ENCODE results near the gene NPTX2.

Gene NPTX2

DNA sequence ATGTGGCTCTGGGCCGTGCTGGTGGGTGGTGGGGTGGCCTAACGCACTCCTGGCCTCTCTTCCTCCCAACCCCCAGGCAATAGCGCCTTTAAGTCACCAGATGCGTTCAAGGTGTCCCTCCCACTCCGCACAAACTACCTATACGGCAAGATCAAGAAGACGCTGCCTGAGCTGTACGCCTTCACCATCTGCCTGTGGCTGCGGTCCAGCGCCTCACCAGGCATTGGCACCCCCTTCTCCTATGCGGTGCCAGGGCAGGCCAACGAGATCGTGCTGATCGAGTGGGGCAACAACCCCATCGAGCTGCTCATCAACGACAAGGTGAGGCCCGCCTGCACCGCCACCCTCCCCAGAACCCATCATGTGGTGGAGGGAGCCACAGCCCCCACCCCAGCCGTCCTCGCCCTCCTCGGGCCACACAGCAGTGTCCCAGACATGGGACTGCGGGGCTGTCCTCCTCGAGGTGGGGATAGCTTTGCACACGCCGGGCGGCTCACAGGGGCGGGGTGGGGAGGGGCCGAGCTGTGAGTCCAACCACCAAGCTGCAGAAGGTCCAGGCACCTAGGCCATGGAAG is 7.8 kb downstream of the NPTX2 start:
- Histone ChIP-seq H3K36me3 (replicated peaks) (no peaks in the 10 kb centered on the region), H3K27me3 (ENCODE audit: low read depth) (peaks cover 5% of the 10 kb centered on the region; the same call in 1 of the 2 replicates)
- in situ Hi-C loops (cut with MboI; ENCODE audit: low sequenced_read_pairs) = no loop called here

DNA sequence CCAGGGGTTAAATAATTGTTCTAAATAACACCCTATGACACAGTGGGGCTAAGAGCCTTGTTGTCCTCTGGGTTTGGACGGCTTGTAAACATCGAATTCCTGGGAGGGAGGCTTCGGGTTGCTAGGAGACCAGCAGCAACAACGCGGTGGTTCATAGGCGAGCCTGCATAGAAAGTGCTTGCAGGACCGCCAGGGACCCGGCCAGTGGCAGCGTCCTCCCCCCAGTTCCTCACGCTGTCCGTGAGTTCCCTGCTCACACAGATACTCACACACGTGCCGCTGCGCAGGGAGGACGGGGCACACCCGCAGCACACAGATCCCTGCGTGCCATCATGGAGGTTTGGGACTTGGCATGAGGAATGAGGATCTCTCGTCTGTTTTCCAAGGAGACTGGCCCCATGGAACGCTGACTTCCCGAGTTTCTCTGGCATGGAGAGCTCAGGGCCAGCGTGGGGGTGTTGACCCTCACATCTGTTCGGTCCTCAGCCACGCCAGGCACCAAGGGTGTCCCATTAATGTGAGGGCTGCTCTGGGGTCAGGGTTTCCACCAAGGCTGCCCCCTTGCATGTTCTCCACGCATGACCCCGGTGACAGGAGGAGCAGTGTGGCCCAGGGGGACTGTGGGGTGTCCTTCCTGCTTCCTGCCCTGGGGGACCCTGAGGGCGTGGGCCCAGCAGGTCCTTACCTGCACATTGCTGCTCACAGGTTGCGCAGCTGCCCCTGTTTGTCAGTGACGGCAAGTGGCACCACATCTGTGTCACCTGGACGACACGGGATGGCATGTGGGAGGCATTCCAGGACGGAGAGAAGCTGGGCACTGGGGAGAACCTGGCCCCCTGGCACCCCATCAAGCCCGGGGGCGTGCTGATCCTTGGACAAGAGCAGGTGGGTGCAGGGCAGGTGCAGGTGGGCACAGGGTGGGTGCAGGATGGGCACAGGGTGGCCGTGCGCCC is 9.7 kb downstream of the NPTX2 start:
- Histone ChIP-seq H3K27me3 (ENCODE audit: low read depth) (0 out of 2 replicates have a peak, but pooled peaks cover 5% of the 10 kb centered on the region), H3K36me3 (replicated peaks) (no peaks in the 10 kb centered on the region), H3K9me3 (no peaks in the 10 kb centered on the region), H3K4me1 (no peaks in the 10 kb centered on the region), H3K4me3 (no peak overlapping the region)
- no peak for DNase-seq (ENCODE audit: low spot score in 2 of 2)
- in situ Hi-C loops (cut with MboI; ENCODE audit: low sequenced_read_pairs) = no loop called here

More for the DNA sequence above, 7.8 kb downstream of the NPTX2 start:
- no peak overlapping the region for H3K4me3 ChIP-seq
- no peaks in the 10 kb centered on the region for H3K4me1 ChIP-seq
- no peaks in the 10 kb centered on the region for H3K9me3 ChIP-seq
- no peak for DNase-seq (ENCODE audit: low spot score in 2 of 2)

DNA sequence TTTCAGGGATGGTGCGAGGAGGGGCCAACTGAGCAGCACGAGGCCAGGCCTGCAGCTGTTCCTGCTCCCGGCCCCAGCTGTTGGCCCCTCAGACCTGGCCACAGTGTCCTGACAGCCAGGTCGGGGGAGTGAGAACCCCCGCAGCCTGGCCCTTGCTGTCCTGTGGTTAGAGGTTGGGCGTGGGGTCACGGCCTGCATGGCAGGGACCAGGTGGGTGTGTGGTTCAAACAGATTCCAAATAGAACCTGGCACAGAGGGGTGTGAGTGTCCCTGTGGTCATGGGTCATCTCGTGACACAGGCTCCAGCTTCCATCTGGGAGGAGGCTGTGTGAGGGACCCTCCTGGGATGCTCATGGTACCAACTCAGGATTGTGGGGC is 10.3 kb downstream of the NPTX2 start:
- no peaks in the 10 kb centered on the region for H3K4me1 ChIP-seq
- H3K4me3 ChIP-seq = no peak overlapping the region
- in situ Hi-C loops (cut with MboI; ENCODE audit: low sequenced_read_pairs) = no loop called here
- H3K27me3 ChIP-seq (ENCODE audit: low read depth) = 0 out of 2 replicates have a peak, but pooled peaks cover 5% of the 10 kb centered on the region
- DNase-seq (ENCODE audit: low spot score in 2 of 2) = no peak
- H3K9me3 ChIP-seq = no peaks in the 10 kb centered on the region
- no peaks in the 10 kb centered on the region for H3K36me3 ChIP-seq (replicated peaks)

DNA sequence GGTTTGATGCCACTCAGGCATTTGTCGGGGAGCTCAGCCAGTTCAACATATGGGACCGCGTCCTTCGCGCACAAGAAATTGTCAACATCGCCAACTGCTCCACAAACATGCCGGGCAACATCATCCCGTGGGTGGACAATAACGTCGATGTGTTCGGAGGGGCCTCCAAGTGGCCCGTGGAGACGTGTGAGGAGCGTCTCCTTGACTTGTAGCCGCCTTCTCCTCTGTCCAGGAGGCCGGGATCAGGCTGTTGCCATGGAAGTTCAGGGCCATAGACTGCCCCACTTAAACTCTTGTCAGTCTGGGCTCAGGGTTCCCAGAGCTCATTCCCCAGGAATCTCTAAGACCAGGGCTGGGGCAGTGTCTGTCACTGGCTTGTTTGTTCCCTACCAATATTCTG is 11.3 kb downstream of the NPTX2 start:
- Histone ChIP-seq H3K36me3 (replicated peaks) (no peaks in the 10 kb centered on the region), H3K9me3 (no peaks in the 10 kb centered on the region), H3K4me3 (no peak overlapping the region), H3K4me1 (no peaks in the 10 kb centered on the region), H3K27me3 (ENCODE audit: low read depth) (0 out of 2 replicates have a peak, but pooled peaks cover 5% of the 10 kb centered on the region)
- in situ Hi-C loops (cut with MboI; ENCODE audit: low sequenced_read_pairs) = no loop called here
- no peak for DNase-seq (ENCODE audit: low spot score in 2 of 2)

DNA sequence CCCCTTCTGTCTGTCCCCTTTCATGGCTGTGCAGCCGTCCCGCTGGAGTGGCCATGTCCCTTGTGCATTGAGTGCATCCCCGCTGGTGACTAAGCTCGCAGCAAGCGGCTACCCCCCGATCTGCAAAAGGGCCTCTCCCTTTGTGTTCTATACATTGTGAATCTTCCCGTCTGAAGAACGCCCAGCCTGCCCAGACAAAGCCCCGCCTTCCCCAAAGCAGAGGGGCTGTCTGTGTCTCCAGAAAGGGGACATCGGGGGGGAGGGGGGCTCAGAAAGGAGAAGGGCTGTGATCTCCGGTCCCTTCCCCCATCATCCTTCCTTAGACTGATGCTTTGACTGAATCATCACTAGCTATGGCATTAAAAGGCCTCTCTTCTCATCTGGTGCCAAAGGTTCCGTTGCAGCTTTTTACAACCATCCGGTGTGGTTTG is 11.9 kb downstream of the NPTX2 start:
- Histone ChIP-seq H3K4me1 (no peaks in the 10 kb centered on the region), H3K36me3 (replicated peaks) (no peaks in the 10 kb centered on the region), H3K4me3 (no peak overlapping the region), H3K27me3 (ENCODE audit: low read depth) (0 out of 2 replicates have a peak, but pooled peaks cover 5% of the 10 kb centered on the region), H3K9me3 (no peaks in the 10 kb centered on the region)
- DNase-seq (ENCODE audit: low spot score in 2 of 2) = no peak
- in situ Hi-C loops (cut with MboI; ENCODE audit: low sequenced_read_pairs) = no loop called here

DNA sequence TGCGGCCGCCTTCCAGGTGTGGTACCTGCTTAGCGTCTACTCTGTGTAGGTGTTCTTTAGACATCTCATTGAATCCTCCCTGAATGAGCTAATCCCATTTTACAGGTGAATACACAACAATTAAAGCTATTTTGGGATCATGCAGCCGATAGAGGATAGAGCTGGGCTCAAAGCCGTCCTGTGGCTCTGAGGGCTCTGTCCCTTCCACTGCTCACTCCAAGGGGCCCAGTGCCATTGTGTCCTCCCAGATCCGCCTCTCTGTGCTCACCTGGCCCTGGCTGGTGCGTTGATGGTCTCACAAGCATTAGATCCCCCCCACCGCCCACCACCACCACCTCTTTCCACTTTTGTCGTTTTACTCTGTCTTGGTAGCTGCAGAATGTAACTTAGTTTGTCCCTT is 13.1 kb downstream of the NPTX2 start:
- in situ Hi-C loops (cut with MboI; ENCODE audit: low sequenced_read_pairs) = no loop called here
- Histone ChIP-seq H3K4me3 (no peak overlapping the region), H3K4me1 (no peaks in the 10 kb centered on the region), H3K36me3 (replicated peaks) (no peaks in the 10 kb centered on the region), H3K27me3 (ENCODE audit: low read depth) (0 out of 2 replicates have a peak, but pooled peaks cover 5% of the 10 kb centered on the region), H3K9me3 (no peaks in the 10 kb centered on the region)
- no peak for DNase-seq (ENCODE audit: low spot score in 2 of 2)

DNA sequence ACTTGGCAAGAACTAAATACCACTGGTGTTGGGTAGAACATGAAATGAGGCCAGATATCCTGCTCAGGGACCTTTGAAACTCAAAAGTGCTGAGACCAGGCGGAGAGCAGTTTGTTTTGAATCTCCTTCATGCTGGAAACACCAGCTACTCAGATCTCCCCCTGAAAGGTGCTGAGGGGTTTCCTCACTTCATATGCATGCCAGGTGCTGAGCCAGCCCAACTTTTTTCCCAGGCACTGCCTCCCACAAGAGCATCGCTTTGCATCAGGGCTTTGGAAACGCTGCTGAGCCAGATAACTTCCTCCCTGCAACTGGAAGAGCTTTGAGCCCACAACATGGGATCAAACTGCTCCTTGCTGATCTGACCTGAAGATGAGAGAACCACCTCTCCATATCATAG is 13.7 kb downstream of the NPTX2 start:
- Histone ChIP-seq H3K9me3 (no peaks in the 10 kb centered on the region), H3K36me3 (replicated peaks) (no peaks in the 10 kb centered on the region), H3K27me3 (ENCODE audit: low read depth) (0 out of 2 replicates have a peak, but pooled peaks cover 5% of the 10 kb centered on the region), H3K4me1 (no peaks in the 10 kb centered on the region), H3K4me3 (no peak overlapping the region)
- in situ Hi-C loops (cut with MboI; ENCODE audit: low sequenced_read_pairs) = no loop called here
- DNase-seq (ENCODE audit: low spot score in 2 of 2) = no peak

DNA sequence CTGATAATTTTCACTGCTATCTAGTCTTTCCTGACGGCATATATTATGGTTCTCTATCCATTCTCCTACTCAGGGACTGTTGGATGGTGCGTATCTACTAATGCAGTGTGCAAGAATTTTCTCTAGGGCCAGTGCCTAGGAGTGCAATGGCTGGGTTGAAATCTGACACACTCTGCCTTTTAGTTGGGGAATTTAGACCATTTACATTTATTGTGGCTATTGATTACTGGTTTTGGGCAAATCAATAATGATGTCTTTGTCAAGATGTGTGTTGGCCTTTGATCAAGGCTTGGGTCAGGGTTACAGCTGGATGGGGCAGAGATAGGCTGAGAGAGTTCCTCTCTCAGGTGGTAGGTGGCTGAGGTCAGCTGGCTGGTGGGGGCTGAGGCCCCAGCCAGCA is 21.8 kb downstream of the NPTX2 start:
- no peak for DNase-seq (ENCODE audit: low spot score in 2 of 2)
- H3K4me1 ChIP-seq = no peaks in the 10 kb centered on the region
- in situ Hi-C loops (cut with MboI; ENCODE audit: low sequenced_read_pairs) = no loop called here
- no peaks in the 10 kb centered on the region for H3K27me3 ChIP-seq (ENCODE audit: low read depth)
- no peaks in the 10 kb centered on the region for H3K9me3 ChIP-seq
- no peaks in the 10 kb centered on the region for H3K36me3 ChIP-seq (replicated peaks)
- H3K4me3 ChIP-seq = no peak overlapping the region

DNA sequence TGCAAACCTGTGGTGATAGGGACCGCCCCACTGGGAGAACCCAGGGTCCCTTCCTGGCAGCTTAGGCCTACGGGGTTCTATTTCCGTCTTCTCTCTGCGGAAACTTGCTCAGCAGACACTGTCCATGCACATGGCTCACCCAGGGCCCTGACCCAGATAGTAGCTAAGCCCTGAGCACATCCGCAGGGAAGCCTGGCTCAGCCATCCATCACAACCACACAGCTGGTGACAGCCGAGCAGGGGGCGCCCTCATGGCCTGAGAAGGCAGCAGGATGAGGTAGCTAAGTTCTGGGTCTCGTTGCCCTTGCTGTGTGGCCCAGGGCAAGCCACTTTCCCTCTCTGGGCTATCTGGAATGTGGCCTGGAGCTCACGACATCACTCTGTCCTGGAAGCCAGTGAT is 23.3 kb downstream of the NPTX2 start:
- Histone ChIP-seq H3K4me1 (no peaks in the 10 kb centered on the region), H3K9me3 (no peaks in the 10 kb centered on the region), H3K36me3 (replicated peaks) (no peaks in the 10 kb centered on the region), H3K4me3 (no peak overlapping the region), H3K27me3 (ENCODE audit: low read depth) (no peaks in the 10 kb centered on the region)
- DNase-seq (ENCODE audit: low spot score in 2 of 2) = no peak
- in situ Hi-C loops (cut with MboI; ENCODE audit: low sequenced_read_pairs) = no loop called here

DNA sequence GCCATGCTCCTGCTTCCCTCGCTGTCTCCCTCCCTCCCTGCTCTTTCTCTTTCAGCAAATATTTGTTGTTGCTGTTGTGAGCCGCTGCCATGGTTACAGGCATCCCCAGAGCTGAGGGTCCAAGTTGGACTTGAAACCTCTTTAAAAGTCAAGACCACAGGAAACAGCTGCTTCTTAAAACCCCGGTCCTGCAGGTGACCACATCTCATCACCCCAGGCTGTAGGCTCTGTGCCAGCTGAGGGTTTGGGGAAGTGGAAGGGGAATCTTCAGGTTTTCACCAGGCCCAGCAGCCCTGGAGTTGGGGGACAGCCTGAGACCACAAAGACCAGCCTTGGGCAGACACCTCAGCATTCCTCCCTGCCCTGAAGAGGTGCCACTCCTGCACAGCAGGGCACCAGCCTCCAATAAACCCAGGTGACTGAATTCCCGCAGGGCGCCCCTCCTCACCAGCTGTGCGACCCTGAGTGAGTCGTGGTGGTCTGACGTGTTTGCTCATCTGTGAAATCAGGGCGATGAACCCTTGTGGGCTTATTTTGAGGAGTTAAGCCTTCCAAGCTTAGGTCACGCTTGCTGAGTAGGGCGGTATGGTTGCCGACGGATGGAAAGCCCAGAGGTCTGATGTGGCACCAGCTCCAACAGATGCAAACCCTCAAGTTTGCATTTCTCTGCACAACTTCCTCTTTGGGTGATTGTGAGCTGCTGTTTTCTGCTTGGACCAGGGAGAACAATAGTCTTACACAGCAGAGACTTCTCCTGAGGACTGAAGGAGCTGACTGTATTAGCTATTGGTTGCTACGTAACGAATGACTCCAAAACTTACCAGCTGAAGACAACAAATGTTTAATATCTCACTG is 24.8 kb downstream of the NPTX2 start:
- H3K36me3 ChIP-seq (replicated peaks) = no peaks in the 10 kb centered on the region
- no peaks in the 10 kb centered on the region for H3K9me3 ChIP-seq
- H3K27me3 ChIP-seq (ENCODE audit: low read depth) = no peaks in the 10 kb centered on the region
- in situ Hi-C loops (cut with MboI; ENCODE audit: low sequenced_read_pairs) = no loop called here
- no peak overlapping the region for H3K4me3 ChIP-seq
- H3K4me1 ChIP-seq = no peaks in the 10 kb centered on the region
- no peak for DNase-seq (ENCODE audit: low spot score in 2 of 2)

DNA sequence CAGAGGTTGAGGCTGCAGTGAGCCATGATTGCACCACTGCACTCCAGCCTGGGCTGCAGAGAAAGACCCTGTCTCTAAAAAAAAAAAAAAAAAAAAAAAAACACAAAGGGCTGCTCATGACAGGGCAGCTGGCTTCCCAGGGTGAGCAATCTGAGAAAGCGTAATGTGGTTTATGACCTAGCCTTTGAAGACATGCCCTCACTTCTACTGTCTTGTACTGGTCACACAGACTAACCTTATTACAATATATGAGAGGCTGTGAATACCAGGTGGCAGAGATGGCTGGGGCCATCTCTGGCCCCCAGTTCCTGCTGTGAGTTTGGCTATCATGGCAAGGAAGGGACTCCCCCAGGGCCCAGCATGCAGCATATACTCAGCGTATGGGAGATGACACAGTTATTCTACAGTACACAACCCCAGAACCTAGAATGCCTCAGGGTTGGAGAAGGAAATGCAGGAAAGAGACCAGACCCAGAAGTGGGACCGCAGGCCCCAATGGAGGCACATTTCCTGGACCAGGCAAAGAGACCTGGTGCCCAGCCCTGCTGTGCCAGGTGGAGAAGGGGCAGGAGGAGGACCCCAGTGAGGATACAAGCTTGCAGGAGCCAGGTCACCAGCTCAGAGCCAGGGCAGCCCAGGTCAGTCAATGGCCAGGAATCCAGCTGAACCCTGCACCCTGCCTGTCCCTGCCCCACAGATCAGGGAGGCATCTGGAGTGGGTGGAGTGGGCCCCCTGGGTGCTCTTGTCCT is 26.3 kb downstream of the NPTX2 start:
- DNase-seq (ENCODE audit: low spot score in 2 of 2) = no peak
- Histone ChIP-seq H3K27me3 (ENCODE audit: low read depth) (no peaks in the 10 kb centered on the region), H3K4me3 (no peak overlapping the region), H3K36me3 (replicated peaks) (no peaks in the 10 kb centered on the region), H3K9me3 (no peaks in the 10 kb centered on the region), H3K4me1 (no peaks in the 10 kb centered on the region)
- in situ Hi-C loops (cut with MboI; ENCODE audit: low sequenced_read_pairs) = no loop called here

DNA sequence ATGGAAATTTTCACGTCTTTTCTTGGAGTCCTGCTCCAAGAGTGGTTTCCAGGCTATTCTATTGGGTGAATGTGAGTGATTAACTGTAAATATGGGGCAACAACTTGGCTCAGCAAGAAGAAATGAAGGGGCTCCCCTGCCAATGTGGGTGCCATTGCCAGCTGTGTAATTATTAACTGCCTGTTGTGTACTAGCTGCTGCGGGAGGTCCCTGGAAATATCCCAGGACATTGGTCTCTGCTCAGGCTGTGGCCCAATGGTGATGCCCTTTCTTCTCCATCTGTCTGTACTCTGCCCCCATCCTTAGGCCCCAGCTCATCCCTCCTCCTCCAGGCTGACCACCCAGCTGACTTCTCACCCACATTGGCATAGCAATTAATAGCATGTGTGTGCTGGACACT is 29.4 kb downstream of the NPTX2 start:
- H3K36me3 ChIP-seq (replicated peaks) = no peaks in the 10 kb centered on the region
- no peak overlapping the region for H3K4me3 ChIP-seq
- in situ Hi-C loops (cut with MboI; ENCODE audit: low sequenced_read_pairs) = no loop called here
- H3K4me1 ChIP-seq = peaks cover 5% of the 10 kb centered on the region
- H3K9me3 ChIP-seq = 0 out of 2 replicates have a peak, but pooled peaks cover 2% of the 10 kb centered on the region
- H3K27me3 ChIP-seq (ENCODE audit: low read depth) = no peaks in the 10 kb centered on the region
- DNase-seq (ENCODE audit: low spot score in 2 of 2) = no peak

DNA sequence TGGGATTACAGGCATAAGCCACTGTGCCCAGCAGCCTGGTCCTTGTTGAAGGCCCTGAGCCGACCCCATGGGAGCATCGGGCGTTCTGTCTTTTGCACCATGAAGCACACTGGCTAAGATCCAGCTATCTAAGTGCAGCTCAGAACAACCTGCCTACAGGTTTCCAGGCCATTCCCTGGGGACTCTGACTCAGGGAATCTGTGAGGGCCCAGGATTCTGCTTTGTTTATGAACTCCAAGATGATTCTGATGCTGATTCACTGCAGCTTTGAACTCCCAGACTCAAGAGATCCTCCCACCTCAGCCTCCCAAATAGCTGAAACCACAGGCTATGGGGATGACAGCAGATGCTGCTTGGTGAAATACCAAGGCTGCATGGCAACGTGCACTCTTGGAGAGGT is 30.2 kb downstream of the NPTX2 start:
- H3K27me3 ChIP-seq (ENCODE audit: low read depth) = no peaks in the 10 kb centered on the region
- in situ Hi-C loops (cut with MboI; ENCODE audit: low sequenced_read_pairs) = no loop called here
- H3K36me3 ChIP-seq (replicated peaks) = no peaks in the 10 kb centered on the region
- 0 out of 2 replicates have a peak, but pooled peaks cover 2% of the 10 kb centered on the region for H3K9me3 ChIP-seq
- DNase-seq (ENCODE audit: low spot score in 2 of 2) = no peak
- H3K4me1 ChIP-seq = peaks cover 5% of the 10 kb centered on the region
- H3K4me3 ChIP-seq = no peak overlapping the region
